Activated CD8-positive, alpha-beta T cell treated with anti-CD3 and anti-CD28 coated beads for 36 hours (primary cell): Measurements from ENCODE around the gene HFE. TPM values are rescaled to one million over a fixed set of nuclear protein-coding genes. Genes with fewer than 3 reads are reported as not detected.

ENCODE experiments used
- ATAC-seq: fragments of 200-7000 bp; cut with Tn5 transposase; one replicate; pipeline ENCODE4 v1.10.0; 2021; ENCODE audit warnings: mild to moderate bottlenecking, moderate library complexity
- CTCF ChIA-PET: fragments of 350-600 bp; sonication (Branson Sonifier 250); formaldehyde crosslinking; loops from one replicate; lab custom pipeline; 2021; ENCODE audit warnings: antibody characterized with exemption; lab: Charles Lee
- POLR2A ChIA-PET: fragments of 350-600 bp; sonication (Branson Sonifier 250); formaldehyde crosslinking; loops from one replicate; lab custom pipeline; 2021; ENCODE audit warnings: antibody characterized with exemption; lab: Charles Lee
- DNase-seq: peaks from one replicate; pipeline ENCODE4 v3.0.0-alpha.2; 2020
- H3K27ac Mint-ChIP-seq: one replicate; pipeline ENCODE4 v1.8.0; 2021; ENCODE audit warnings: mild to moderate bottlenecking, mixed read lengths
- H3K27me3 Mint-ChIP-seq: one replicate; pipeline ENCODE4 v1.8.0; 2021; ENCODE audit warnings: mixed read lengths
- H3K36me3 Mint-ChIP-seq: one replicate; pipeline ENCODE4 v1.8.0; 2021; ENCODE audit warnings: low read depth, mixed read lengths
- H3K4me1 Mint-ChIP-seq: one replicate; pipeline ENCODE4 v1.8.0; 2021; ENCODE audit warnings: low read depth, mixed read lengths
- H3K4me3 Mint-ChIP-seq: one replicate; pipeline ENCODE4 v1.8.0; 2021; ENCODE audit warnings: mild to moderate bottlenecking, moderate library complexity, mixed read lengths
- H3K9me3 Mint-ChIP-seq: one replicate; pipeline ENCODE4 v1.8.0; 2021; ENCODE audit warnings: mixed read lengths
- CTCF ChIP-seq: fragments of 200-600 bp; IDR thresholded peaks from one replicate; pipeline ENCODE4 v1.8.0; 2022; ENCODE audit warnings: antibody characterized with exemption, mild to moderate bottlenecking
- intact Hi-C: fragments of 100-400 bp; cut with micrococcal nuclease; formaldehyde crosslinking; loops from one replicate; pipeline ENCODE4 v1.10.0; 2022
- total RNA-seq, 2 experiments: library from RNA; stranded (reverse); gene quantifications; one replicate each; pipeline ENCODE4 v1.2.3, GENCODE V29; 2021

HFE gene
- total RNA-seq, 2 experiments from 2014 or later, result 0.25 to 0.56 TPM

DNA sequence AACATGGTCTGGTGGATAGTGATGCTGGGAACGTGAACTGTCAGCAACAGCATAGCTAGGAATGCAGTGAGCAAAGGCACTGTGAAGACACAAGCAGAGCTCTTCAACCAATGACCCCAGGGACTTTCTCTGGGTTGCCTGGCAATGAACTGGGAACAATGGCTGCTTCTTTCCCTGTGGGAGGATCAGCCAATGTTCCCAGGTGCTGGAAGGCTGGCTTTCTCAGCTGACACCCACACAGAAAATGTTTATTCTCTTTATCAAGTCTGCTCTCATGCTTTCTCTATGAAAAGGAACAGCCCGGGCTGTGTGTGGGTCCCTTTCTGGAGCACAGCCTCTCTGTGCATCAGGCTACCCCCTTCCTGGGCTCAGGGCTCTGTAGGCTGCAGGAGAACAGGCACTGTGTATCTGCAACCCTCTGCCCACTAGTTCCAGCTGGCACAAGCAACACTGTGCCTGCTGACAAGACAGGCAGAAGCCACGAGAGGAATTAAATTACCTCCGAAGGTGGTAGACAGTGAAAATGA lies 54.2 kb downstream of the HFE start:
- H3K9me3 Mint-ChIP-seq, result no peaks in the 10 kb centered on the region
- no peaks in the 10 kb centered on the region for H3K36me3 Mint-ChIP-seq
- intact Hi-C loops, result no loop called here
- no peak overlapping the region for H3K4me3 Mint-ChIP-seq
- TF ChIP-seq CTCF, result no peak
- no peak for DNase-seq
- CTCF ChIA-PET, result interaction anchor here (0.9 kb wide), 1 partner anchor 9 kb away, joined by 3 read pairs; no protein-coding TSS in a partner anchor
- H3K4me1 Mint-ChIP-seq, result no peaks in the 10 kb centered on the region
- POLR2A ChIA-PET, result interaction anchor here (0.6 to 22.3 kb wide), 8 partner anchors 10 to 58 kb away, joined by 3 to 1225 read pairs (median 3); a partner anchor contains a TSS
- H3K27me3 Mint-ChIP-seq, result no peaks in the 10 kb centered on the region
- no peak overlapping the region for H3K27ac Mint-ChIP-seq
- ATAC-seq, result no peak

DNA sequence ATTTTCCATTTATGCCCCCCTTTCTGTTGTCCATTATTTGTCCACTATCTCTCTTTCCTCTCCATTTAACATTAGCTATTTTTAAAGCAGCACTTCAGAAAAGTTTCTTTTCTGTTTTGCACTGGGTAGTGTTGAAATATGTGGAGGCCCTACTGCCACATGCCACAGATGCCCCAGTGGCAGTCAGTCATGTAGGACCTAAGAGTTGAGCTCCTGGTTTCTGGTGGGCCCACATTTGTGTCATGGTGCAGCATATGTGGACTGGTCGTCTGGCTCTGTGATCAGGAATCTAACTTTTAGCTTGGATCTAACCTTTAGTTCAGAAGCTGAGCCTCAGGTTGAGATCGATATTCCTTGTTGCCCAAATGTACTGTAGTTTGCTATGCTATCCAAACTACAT lies 54.8 kb downstream of the HFE start:
- Mint-ChIP-seq H3K27me3 (no peaks in the 10 kb centered on the region), H3K27ac (no peak overlapping the region), H3K36me3 (no peaks in the 10 kb centered on the region), H3K4me1 (no peaks in the 10 kb centered on the region), H3K9me3 (no peaks in the 10 kb centered on the region), H3K4me3 (no peak overlapping the region)
- ATAC-seq, result no peak
- CTCF ChIA-PET, result interaction anchor here (0.9 kb wide), 1 partner anchor 8 kb away, joined by 3 read pairs; no protein-coding TSS in a partner anchor
- no peak for TF ChIP-seq CTCF
- POLR2A ChIA-PET, result interaction anchor here (0.6 to 22.3 kb wide), 9 partner anchors 9 to 58 kb away, joined by 3 to 1225 read pairs (median 3); a partner anchor contains a TSS
- intact Hi-C loops, result no loop called here
- no peak for DNase-seq

Other genes with a start within 250 kb of the HFE start
- gene SLC17A3, start 213.2 kb upstream of the HFE start, total RNA-seq, result not detected
- gene SLC17A2, start 156.7 kb upstream of the HFE start, total RNA-seq, result not detected
- gene TRIM38, start 124.6 kb upstream of the HFE start, total RNA-seq, result 1 to 10 TPM; 8.0 to 8.3 TPM